ENCODE data around the gene JAKMIP3.

DNA sequence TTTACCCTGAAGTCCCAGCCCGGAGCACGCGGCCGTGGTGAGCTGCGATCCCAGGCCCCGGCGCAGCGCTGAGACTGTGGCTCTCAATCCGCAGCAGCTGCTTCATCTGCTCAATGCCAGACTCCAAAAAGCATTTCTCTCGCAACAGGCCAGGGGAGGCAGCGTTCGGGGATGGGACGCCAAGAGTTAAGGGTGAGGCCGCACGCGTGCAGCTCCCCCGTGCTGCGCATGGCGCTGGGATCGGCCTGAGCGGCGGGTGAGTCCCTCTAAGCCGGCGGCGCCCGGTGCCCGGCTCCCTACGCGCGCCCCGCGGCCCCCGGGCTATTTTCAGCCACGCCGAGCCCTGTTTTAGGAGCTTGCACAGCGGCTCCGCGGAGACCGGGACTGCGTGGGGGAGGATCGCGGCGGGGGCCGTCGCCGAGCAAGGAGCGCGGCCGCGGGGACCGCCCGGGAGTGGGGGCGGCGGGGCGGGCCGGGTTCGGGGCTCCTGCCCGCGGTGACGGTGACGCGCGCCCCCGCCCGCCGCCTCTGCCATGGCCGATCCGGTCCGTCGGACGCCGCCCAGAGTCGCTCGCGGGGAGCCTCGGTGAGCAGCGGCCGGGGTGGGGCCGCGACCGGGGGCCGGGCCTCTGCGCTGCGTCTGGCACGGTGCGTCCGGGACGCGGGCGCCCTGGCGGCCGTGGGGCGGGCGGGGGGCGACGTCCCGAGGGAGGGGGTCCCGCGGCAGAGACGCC is 29.4 kb upstream of the JAKMIP3 start:
- TF ChIP-seq, protein P1, sequence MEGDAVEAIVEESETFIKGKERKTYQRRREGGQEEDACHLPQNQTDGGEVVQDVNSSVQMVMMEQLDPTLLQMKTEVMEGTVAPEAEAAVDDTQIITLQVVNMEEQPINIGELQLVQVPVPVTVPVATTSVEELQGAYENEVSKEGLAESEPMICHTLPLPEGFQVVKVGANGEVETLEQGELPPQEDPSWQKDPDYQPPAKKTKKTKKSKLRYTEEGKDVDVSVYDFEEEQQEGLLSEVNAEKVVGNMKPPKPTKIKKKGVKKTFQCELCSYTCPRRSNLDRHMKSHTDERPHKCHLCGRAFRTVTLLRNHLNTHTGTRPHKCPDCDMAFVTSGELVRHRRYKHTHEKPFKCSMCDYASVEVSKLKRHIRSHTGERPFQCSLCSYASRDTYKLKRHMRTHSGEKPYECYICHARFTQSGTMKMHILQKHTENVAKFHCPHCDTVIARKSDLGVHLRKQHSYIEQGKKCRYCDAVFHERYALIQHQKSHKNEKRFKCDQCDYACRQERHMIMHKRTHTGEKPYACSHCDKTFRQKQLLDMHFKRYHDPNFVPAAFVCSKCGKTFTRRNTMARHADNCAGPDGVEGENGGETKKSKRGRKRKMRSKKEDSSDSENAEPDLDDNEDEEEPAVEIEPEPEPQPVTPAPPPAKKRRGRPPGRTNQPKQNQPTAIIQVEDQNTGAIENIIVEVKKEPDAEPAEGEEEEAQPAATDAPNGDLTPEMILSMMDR (IDR thresholded peaks at IDR 0.05), result no peak
- no peak for TF ChIP-seq POLR2A (IDR thresholded peaks at IDR 0.05)
